Retinal pigment epithelial cell (primary cell): ENCODE data around the gene CRISPLD2.
"Not testable (repeated sequence)": the region's sequence is repeated elsewhere in the genome, so short reads cannot be mapped to it uniquely, and the experiment has no call there.

Source experiments
- DNase-seq: peaks from one replicate; pipeline ENCODE4 v3.0.0-alpha.2; 2010; ENCODE audit warnings: low read depth
- H3K4me3 ChIP-seq: 2 replicates; pipeline ENCODE4 v1.5.1; 2011; ENCODE audit warnings: mild to moderate bottlenecking, low read length, control low read depth, moderate library complexity
- TF ChIP-seq, protein P1 (sequence below): conservative IDR thresholded peaks from 2 replicates; pipeline ENCODE4 v1.5.1; 2011; ENCODE audit warnings: low read depth, low read length, control low read depth, inconsistent platforms

CRISPLD2 gene

DNA sequence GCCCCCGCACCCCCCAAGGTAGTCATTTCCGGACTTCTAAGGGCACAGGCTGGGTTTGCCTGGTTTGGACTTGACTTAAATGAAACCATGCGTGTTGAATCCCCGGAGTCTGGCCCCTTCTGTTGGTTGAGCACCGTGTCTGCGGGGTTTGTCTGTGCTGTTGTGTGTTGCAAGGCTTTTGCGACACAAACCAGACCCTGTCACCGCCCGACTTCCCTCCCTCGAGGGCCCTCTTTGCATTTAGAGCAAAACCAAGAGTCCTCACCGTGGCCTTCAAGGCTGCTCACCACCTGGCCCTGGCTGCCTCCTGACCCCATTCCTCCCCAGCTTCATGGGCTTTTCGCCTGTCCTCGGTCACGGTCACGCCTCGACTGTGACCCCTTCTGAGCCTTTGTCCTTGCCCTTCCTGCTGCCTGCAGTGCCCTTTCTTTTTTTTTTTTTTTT, 7.4 kb downstream of the CRISPLD2 start:
- H3K4me3 ChIP-seq: no peak overlapping the region
- TF ChIP-seq, protein P1, sequence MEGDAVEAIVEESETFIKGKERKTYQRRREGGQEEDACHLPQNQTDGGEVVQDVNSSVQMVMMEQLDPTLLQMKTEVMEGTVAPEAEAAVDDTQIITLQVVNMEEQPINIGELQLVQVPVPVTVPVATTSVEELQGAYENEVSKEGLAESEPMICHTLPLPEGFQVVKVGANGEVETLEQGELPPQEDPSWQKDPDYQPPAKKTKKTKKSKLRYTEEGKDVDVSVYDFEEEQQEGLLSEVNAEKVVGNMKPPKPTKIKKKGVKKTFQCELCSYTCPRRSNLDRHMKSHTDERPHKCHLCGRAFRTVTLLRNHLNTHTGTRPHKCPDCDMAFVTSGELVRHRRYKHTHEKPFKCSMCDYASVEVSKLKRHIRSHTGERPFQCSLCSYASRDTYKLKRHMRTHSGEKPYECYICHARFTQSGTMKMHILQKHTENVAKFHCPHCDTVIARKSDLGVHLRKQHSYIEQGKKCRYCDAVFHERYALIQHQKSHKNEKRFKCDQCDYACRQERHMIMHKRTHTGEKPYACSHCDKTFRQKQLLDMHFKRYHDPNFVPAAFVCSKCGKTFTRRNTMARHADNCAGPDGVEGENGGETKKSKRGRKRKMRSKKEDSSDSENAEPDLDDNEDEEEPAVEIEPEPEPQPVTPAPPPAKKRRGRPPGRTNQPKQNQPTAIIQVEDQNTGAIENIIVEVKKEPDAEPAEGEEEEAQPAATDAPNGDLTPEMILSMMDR: no peak
- no peak for DNase-seq

DNA sequence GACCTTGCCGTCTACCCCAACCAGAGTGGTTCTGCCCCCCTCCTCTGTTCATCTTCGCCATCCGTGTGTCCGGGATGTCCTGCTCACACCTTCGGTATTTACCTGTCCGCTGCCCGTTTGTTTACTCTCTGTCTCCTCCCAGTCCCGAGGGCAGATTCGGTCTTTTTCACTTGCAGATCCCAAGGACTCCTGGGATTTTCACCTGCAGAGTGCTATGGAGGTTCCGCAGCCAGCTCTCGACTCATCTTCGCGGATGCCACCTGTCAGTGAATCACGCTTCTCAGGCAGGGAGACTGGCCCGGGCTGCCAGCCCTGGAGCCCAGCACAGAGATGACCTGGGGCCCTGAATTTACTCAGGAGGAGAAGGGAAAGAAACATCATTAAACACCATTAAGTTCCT, 8.1 kb downstream of the CRISPLD2 start:
- TF ChIP-seq, protein P1: no peak
- H3K4me3 ChIP-seq: no peak overlapping the region
- no peak for DNase-seq

DNA sequence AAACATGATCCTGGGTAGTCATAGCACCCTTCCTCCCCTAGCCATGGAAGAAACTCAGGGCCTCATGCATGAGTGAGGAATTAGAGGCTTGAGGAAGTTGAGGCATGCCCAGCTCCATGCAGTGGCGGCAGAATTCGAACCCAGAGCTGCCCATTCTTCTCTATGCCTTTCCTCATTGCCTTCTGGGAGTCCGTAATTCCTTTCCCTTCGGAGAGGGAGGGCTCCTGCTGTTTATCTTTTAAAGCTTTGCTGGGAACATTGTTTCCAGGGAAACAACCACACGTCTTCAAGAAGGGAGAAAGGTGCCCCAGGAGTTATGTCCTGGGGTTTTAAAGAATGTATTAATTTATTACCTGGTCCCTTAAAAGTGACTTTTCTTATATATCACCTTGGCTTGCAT, 8.5 kb downstream of the CRISPLD2 start:
- no peak for DNase-seq
- no peak overlapping the region for H3K4me3 ChIP-seq
- TF ChIP-seq, protein P1: no peak

DNA sequence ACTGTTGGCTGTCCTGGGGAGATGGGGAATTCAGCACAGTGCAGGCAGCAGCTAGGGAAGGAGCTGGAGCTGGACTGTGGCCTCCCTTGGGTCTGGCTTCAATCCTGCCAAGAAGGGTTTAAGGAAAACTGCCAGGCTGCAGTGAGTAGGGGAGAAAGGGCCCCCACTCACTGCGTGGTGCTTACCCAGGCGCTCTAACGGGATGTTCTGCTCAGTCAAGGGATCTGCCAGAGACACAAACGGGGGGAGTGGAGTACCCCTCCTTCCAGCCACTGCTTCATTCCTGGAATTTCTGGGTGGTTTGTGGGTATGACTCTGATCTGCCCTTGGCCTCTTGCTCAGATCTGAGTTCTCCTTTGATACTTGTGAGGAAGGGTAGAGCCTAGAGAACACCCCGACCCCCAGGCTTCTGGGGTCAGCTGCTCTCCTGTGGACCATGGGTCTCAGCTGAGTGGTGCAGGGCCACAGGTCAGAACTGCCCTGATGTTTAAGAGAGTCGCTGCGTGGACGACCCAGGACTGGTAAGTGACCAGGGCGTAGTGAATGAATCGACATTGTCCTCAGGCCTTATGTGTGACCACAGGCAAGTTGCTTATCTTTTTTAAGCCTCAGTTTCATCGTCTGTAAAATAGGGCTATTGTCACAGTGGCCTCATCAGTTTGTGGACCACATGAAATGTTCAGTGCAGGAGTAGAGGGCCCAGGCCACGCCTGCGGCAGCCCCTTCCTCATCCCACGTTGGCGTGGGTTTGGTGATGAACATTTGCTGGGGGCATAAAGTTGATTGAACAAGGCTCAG, 9.6 kb downstream of the CRISPLD2 start:
- H3K4me3 ChIP-seq: no peak overlapping the region
- TF ChIP-seq, protein P1: no peak
- peak; percentile 79 for DNase-seq

DNA sequence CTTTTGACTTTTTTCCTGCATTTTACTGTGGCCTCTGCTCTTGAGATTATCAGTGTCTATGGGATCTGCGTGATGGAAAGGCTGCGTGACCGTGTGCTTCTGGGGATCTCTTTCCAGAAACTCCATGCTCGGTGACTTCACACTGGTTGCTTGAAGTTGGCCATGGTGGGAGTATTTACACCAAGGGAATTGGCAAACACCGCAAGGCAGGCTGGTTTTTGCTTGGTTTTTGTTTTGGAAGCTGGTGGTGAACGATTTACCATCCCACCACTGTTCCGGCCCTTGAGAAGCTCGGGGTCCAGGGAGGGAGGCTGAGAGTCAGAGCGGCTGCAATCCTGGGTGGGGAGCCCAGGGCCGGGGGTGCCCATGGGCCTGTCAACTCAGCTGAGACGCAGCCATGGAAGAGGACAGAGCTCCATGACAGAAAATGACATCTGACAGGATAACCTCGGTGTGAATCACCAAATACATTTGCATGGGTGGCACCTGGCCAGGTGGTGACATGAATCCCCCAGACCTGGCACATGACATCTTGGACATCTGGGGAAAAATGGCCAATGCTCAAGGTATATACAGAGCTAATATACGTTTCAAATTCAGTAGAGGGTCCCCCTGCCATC, 11.1 kb downstream of the CRISPLD2 start:
- H3K4me3 ChIP-seq: no peak overlapping the region
- TF ChIP-seq, protein P1: no peak
- no peak for DNase-seq

DNA sequence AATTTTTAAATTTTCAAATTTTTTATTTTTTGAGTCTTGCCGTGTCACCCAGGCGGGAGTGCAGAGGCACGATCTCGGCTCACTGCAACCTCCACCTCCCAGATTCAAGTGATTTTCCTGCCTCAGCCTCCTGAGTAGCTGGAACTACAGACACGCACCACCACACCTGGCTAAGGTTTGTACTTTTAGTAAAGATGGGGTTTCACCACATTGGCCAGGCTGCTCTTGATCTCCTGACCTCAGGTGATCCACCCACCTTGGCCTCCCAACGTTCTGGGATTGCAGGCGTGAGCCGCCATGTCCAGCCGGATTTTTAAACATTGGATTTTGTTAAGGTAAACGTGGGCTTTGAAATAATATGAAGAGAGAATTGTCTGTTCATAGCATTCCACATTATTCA, 11.9 kb downstream of the CRISPLD2 start:
- not testable (repeated sequence) for DNase-seq

DNA sequence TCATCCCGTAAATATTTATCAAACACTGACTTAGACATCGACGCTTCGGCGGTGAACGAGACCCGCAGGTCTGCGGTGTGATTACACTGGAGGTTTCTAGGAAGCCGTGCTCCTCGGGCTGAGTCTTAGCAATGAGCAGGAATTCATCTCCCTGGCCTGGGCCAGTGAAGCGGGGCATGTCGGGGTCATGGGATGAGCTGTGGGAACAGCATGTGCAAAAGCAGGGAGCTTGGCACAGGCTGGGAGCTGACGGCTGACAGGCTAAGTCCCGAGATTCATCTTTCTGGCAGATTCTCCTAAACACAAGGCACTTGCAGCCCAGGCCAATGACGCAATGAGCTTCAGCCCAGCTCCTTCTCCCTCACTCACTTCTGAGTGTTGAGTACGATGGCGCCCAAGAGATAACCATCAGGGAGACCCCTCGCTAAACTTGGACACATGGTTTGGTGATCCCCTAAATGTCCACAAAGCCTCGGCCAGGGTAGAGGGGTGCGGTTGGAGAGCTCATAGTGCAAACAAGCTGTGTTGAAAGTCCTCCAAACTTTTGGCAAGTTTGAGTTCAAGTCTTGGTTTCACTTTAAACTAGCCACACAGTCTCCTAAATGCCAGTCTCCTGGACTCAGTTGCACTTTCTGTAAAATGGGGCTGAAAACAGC, 12.8 kb downstream of the CRISPLD2 start:
- no peak for DNase-seq
- no peak overlapping the region for H3K4me3 ChIP-seq
- TF ChIP-seq, protein P1: no peak

More for the DNA sequence above, 11.9 kb downstream of the CRISPLD2 start:
- H3K4me3 ChIP-seq: not testable (repeated sequence)
